Activated B cell treated with CpG ODN at 0.5 μM for 24 hours (primary cell): ENCODE results near the gene PON3. TPM values are rescaled to one million over a fixed set of nuclear protein-coding genes. Genes with fewer than 3 reads are reported as not detected.

Experiments
- ATAC-seq: fragments of 200-7000 bp; cut with Tn5 transposase; one replicate; pipeline ENCODE4 v1.10.0; 2021; ENCODE audit warnings: low read depth, mild to moderate bottlenecking, moderate library complexity
- CTCF ChIA-PET: fragments of 350-600 bp; sonication (Branson Sonifier 250); formaldehyde crosslinking; loops from one replicate; lab custom pipeline; 2021; ENCODE audit warnings: antibody characterized with exemption; lab: Charles Lee
- POLR2A ChIA-PET: fragments of 350-600 bp; sonication (Branson Sonifier 250); formaldehyde crosslinking; loops from one replicate; lab custom pipeline; 2021; ENCODE audit warnings: antibody characterized with exemption; lab: Charles Lee
- DNase-seq: peaks from one replicate; pipeline ENCODE4 v3.0.0; 2022
- H3K27ac Mint-ChIP-seq: one replicate; pipeline ENCODE4 v1.8.0; 2020; ENCODE audit warnings: mixed read lengths
- H3K27me3 Mint-ChIP-seq: one replicate; pipeline ENCODE4 v1.8.0; 2021; ENCODE audit warnings: mixed read lengths
- H3K36me3 Mint-ChIP-seq: one replicate; pipeline ENCODE4 v1.8.0; 2021; ENCODE audit warnings: low read depth, mixed read lengths
- H3K4me1 Mint-ChIP-seq: one replicate; pipeline ENCODE4 v1.8.0; 2021; ENCODE audit warnings: mixed read lengths
- H3K4me3 Mint-ChIP-seq: one replicate; pipeline ENCODE4 v1.8.0; 2020; ENCODE audit warnings: mild to moderate bottlenecking, mixed read lengths
- H3K9me3 Mint-ChIP-seq: one replicate; pipeline ENCODE4 v1.8.0; 2020; ENCODE audit warnings: mixed read lengths
- intact Hi-C: fragments of 100-400 bp; cut with micrococcal nuclease; formaldehyde crosslinking; loops from one replicate; pipeline ENCODE4 v1.15.1; 2024
- total RNA-seq: library from RNA; stranded (reverse); gene quantifications from 2 replicates; pipeline ENCODE4 v1.2.3, GENCODE V29; 2022
- TF ChIP-seq, protein P1 (sequence below): fragments of 200-600 bp; IDR thresholded peaks from one replicate; pipeline ENCODE4 v1.8.0; 2022; ENCODE audit warnings: antibody characterized with exemption, mild to moderate bottlenecking

Gene PON3
- total RNA-seq, 1 donor from 2014 or later, result not detected

DNA sequence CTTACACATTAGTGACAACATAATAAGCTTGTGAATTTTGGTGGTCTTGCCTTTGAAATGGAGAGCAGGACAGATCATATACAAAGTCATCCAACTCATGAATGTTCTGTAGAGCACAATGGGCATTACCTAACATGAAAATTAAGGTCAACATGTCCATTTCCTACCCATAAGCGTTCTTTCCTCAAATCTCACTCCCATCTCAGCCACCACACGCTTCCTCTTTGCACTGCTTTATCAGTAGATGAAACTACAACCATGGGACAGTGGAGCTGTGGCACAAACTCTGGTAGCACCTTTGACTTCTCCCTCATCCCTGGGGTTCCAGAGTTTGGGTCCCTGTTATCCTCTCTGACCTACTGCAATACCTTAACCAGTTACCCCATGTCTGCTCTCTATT, 36.4 kb upstream of the PON3 start:
- Mint-ChIP-seq H3K4me1 (peaks cover 20% of the 10 kb centered on the region), H3K36me3 (no peaks in the 10 kb centered on the region), H3K27ac (no peak overlapping the region), H3K4me3 (no peak overlapping the region), H3K9me3 (no peaks in the 10 kb centered on the region), H3K27me3 (no peaks in the 10 kb centered on the region)
- DNase-seq (no peak), ATAC-seq (no peak)
- intact Hi-C loops, result loop anchor here (10.0 kb wide), 1 partner anchor 918 kb away; no protein-coding TSS in a partner anchor
- ChIA-PET POLR2A (no interaction called here), CTCF (interaction anchor here (0.6 kb wide), 1 partner anchor 514 kb away, joined by 3 read pairs; no protein-coding TSS in a partner anchor)
- TF ChIP-seq, protein P1, sequence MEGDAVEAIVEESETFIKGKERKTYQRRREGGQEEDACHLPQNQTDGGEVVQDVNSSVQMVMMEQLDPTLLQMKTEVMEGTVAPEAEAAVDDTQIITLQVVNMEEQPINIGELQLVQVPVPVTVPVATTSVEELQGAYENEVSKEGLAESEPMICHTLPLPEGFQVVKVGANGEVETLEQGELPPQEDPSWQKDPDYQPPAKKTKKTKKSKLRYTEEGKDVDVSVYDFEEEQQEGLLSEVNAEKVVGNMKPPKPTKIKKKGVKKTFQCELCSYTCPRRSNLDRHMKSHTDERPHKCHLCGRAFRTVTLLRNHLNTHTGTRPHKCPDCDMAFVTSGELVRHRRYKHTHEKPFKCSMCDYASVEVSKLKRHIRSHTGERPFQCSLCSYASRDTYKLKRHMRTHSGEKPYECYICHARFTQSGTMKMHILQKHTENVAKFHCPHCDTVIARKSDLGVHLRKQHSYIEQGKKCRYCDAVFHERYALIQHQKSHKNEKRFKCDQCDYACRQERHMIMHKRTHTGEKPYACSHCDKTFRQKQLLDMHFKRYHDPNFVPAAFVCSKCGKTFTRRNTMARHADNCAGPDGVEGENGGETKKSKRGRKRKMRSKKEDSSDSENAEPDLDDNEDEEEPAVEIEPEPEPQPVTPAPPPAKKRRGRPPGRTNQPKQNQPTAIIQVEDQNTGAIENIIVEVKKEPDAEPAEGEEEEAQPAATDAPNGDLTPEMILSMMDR, result no peak

GRCh38 chr7:95430864-95431263, 34.7 kb upstream of the PON3 start:
- ATAC-seq, result no peak
- intact Hi-C loops, result loop anchor here (10.0 kb wide), 1 partner anchor 916 kb away; no protein-coding TSS in a partner anchor
- Mint-ChIP-seq H3K27ac (no peak overlapping the region), H3K27me3 (no peaks in the 10 kb centered on the region), H3K4me3 (no peak overlapping the region), H3K9me3 (no peaks in the 10 kb centered on the region), H3K4me1 (peaks cover 18% of the 10 kb centered on the region), H3K36me3 (no peaks in the 10 kb centered on the region)
- TF ChIP-seq, protein P1, result no peak
- CTCF ChIA-PET, result interaction anchor here (1.0 kb wide), 1 partner anchor 982 kb away, joined by 3 read pairs; no protein-coding TSS in a partner anchor
- DNase-seq, result no peak
- POLR2A ChIA-PET, result no interaction called here

- Mint-ChIP-seq H3K4me1 (peaks cover 10% of the 10 kb centered on the region), H3K9me3 (no peaks in the 10 kb centered on the region), H3K4me3 (no peak overlapping the region), H3K27me3 (no peaks in the 10 kb centered on the region), H3K36me3 (no peaks in the 10 kb centered on the region), H3K27ac (no peak overlapping the region)
- ChIA-PET POLR2A (interaction anchor here (0.7 kb wide), 1 partner anchor 11 kb away, joined by 4 read pairs; no protein-coding TSS in a partner anchor), CTCF (no interaction called here)
- ATAC-seq (no peak), DNase-seq (no peak)
- intact Hi-C loops, result no loop called here
- TF ChIP-seq, protein P1, result no peak
Observed at GRCh38 chr7:95429241-95429990, 33.2 kb upstream of the PON3 start.

DNA sequence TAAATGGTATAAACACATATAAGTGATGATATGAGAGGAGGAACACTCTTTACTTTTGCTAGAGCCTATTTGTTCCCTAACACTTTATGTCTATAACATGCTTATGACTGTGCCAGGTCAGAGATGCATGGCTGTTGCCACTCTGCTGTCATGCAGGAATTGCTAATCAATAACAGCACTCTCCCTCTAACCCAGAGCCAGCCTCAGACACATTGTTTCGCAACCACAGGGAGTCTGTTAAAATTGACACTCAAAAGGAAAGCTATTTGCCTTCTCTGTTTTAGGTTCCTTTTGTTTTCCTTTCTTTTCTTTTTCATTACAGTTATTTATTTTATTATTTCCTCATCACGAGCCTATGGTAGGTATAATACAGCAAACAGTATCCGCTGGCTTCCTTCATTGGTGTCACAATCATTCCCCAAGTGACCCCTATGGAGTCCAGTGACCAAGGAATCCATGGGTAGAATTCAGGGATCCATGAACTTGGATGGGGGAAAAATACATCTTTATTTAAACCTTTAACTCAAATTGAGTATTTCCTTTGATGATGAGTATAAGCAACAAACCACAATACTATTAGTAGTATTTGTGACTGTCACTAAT, 31.8 kb upstream of the PON3 start:
- H3K36me3 Mint-ChIP-seq, result peaks cover 7% of the 10 kb centered on the region
- ChIA-PET CTCF (no interaction called here), POLR2A (no interaction called here)
- DNase-seq (no peak), ATAC-seq (no peak)
- no peaks in the 10 kb centered on the region for H3K4me1 Mint-ChIP-seq
- intact Hi-C loops, result no loop called here
- TF ChIP-seq, protein P1, result no peak
- no peak overlapping the region for H3K4me3 Mint-ChIP-seq
- no peaks in the 10 kb centered on the region for H3K9me3 Mint-ChIP-seq
- no peaks in the 10 kb centered on the region for H3K27me3 Mint-ChIP-seq
- no peak overlapping the region for H3K27ac Mint-ChIP-seq

DNA sequence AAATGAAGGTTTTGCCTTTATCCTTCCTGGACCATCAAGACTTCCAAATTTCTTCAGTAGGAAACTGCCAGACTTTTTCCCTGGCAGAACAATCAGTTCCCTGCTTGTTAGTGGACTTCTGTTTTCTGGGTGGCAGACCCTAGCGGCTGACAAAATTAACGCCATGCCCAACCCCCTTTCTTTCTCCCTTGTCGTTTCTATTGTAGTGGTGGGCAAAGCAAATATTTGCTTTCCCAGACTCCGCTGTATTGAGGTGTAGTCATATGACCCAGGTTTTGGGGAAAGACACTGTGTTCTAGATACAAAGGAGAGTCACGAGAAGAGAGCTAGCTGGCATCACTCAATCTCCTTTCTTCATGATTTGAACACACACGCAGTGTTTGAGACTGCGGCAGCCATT, 31.0 kb upstream of the PON3 start:
- no peaks in the 10 kb centered on the region for H3K9me3 Mint-ChIP-seq
- intact Hi-C loops, result no loop called here
- ChIA-PET CTCF (no interaction called here), POLR2A (no interaction called here)
- no peaks in the 10 kb centered on the region for H3K4me1 Mint-ChIP-seq
- H3K36me3 Mint-ChIP-seq, result peaks cover 7% of the 10 kb centered on the region
- DNase-seq (no peak), ATAC-seq (no peak)
- no peaks in the 10 kb centered on the region for H3K27me3 Mint-ChIP-seq
- no peak overlapping the region for H3K4me3 Mint-ChIP-seq
- TF ChIP-seq, protein P1, result no peak
- H3K27ac Mint-ChIP-seq, result no peak overlapping the region
